ENCODE measurements around the gene RFX2. TPM values are rescaled to one million over a fixed set of nuclear protein-coding genes. Genes with fewer than 3 reads are reported as not detected.

The RFX2 gene
- total RNA-seq, 2 donors from 2014 or later = 14.0 to 14.8 TPM

DNA sequence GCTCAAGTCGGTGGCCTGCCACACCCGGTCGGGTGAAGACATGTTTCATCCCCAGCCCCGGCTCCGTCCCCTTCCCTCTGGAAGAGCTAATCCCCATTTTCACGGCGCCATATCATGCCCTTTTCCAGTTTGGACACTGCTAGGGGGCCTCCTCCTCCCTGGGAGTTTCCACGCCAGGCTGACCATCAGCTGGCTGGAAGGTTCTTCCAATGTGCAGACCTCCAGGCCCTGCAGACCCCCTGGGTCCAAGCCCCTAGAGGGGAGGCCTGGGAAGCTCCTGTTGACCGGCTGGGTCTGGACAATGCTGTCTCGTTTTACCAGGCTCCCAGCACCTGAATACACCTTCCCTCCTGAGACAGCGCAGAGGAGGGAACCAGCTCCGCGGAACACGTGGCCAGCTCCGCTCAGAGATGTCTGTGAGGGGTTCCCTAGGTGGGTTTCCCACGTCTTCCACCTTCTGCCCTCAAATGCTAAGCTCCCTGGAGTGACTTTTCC, 87.7 kb downstream of the RFX2 start:
- DNase-seq (no peak), ATAC-seq (no peak)
- Histone ChIP-seq H3K36me3 (replicated peaks in 1 of 2; ENCODE audit: insufficient read depth in 1 of 2, low read depth in 2 of 2) (no peaks in the 10 kb centered on the region), H3K4me1 (peaks cover 30% of the 10 kb centered on the region), H3K27me3 (no peaks in the 10 kb centered on the region), H3K9me3 (no peaks in the 10 kb centered on the region), H3K4me3 (no peak overlapping the region), H3K27ac (no peak overlapping the region)
- intact Hi-C loops (cut with DNase I) = no loop called here
- WGBS, 2 donors = 65 to 69% methylated on average over 14 to 16 of the region's 16 CpGs
- TF ChIP-seq, protein P1, sequence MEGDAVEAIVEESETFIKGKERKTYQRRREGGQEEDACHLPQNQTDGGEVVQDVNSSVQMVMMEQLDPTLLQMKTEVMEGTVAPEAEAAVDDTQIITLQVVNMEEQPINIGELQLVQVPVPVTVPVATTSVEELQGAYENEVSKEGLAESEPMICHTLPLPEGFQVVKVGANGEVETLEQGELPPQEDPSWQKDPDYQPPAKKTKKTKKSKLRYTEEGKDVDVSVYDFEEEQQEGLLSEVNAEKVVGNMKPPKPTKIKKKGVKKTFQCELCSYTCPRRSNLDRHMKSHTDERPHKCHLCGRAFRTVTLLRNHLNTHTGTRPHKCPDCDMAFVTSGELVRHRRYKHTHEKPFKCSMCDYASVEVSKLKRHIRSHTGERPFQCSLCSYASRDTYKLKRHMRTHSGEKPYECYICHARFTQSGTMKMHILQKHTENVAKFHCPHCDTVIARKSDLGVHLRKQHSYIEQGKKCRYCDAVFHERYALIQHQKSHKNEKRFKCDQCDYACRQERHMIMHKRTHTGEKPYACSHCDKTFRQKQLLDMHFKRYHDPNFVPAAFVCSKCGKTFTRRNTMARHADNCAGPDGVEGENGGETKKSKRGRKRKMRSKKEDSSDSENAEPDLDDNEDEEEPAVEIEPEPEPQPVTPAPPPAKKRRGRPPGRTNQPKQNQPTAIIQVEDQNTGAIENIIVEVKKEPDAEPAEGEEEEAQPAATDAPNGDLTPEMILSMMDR (IDR thresholded peaks at IDR 0.05) = no peak

DNA sequence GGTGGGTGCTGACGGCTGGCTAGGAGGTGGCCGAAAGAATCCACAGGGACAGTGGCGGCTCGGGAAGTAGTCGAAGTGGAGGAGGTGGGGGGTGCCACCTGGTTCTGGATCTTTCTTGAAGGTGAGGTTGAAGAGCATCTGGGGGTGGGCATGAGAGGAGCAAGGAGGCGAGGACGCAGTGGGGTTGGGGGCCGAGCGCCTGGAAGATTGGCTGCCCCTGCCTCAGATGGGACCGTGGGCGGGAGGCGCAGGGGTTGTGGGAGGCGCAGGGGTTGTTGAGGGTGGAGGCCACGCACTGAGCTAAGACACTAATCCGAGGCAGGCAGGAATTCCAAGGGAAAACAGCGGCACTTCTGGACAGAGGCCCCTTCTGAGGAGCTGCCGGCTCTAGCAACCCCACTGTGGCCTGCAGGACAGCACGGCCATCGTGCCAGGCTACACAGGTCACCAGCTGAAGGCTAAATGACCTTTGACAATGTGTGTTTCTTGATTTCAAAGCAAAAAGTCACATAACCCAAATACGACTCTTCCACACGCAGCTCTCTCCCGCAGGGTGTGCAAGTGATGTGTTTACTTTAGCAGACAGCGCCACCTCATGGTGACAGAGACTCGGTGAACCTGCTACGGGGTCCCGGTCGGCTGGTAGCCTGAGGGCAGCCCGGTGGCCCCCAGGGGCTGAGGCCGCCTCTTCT, 88.3 kb downstream of the RFX2 start:
- TF ChIP-seq, protein P1 (IDR thresholded peaks at IDR 0.05) = peak; percentile 60 to 88 (median 82)
- no peak for TF ChIP-seq POLR2A (IDR thresholded peaks at IDR 0.05)
- peak; percentile 89 for ATAC-seq
- Histone ChIP-seq H3K27ac (no peak overlapping the region), H3K4me1 (peaks cover 30% of the 10 kb centered on the region), H3K36me3 (replicated peaks in 1 of 2; ENCODE audit: insufficient read depth in 1 of 2, low read depth in 2 of 2) (no peaks in the 10 kb centered on the region), H3K4me3 (no peak overlapping the region), H3K27me3 (no peaks in the 10 kb centered on the region), H3K9me3 (no peaks in the 10 kb centered on the region)
- peak; percentile 88 to 90 (median 88) for DNase-seq
- intact Hi-C loops (cut with DNase I) = no loop called here
- WGBS, 2 donors = 47 to 51% methylated on average over 24 to 29 of the region's 29 CpGs

DNA sequence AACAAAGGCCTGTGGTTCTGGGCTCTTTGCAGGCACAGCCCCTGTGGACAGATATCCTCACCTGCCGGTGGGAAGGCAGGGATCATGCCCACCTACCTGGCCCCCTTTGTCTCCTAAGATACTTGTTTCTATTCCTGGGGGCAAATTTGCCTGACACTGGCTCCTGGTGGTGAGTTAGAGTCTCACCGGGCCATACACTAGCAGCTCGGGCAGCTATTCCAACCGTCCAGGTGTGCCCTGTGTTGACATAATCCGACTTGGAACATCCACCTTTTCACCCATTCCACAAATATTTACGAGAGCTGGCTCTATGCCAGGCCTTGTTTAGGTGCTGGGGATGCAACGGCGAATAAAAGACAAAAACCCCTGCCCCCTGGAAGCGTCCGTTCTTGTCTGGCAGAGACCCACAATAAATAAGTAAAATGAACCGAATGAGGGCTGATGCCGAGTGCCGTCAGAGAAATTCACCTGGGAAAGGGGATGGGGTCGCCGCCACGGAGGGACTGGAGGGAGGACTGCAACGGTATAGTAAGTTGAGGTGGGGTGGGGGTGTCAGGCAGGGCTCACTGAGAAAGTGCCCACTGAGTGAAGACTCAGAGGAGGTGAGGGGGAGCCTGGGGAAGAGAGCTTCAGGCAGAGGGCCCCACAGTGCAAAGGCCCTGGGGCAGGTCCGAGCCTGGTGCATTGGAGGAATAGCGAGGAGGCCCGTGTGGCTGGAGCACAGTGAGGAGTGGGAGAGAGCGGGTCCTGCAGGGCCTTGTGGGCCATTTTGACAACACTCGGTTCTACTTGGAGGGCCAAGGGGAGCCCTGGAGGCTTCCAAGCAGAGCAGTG, 89.1 kb downstream of the RFX2 start:
- no peak for TF ChIP-seq POLR2A (IDR thresholded peaks at IDR 0.05)
- TF ChIP-seq, protein P1 (IDR thresholded peaks at IDR 0.05) = peak in 3 of 7 experiments; percentile 28 to 33 (median 30)
- DNase-seq (peak; percentile 26 to 46 (median 36)), ATAC-seq (no peak)
- 41 to 48% methylated on average over 21 to 22 of the region's 22 CpGs for WGBS, 2 donors
- H3K4me1 ChIP-seq = peaks cover 30% of the 10 kb centered on the region
- no peaks in the 10 kb centered on the region for H3K27me3 ChIP-seq
- intact Hi-C loops (cut with DNase I) = no loop called here
- H3K9me3 ChIP-seq = no peaks in the 10 kb centered on the region
- H3K4me3 ChIP-seq = no peak overlapping the region
- H3K36me3 ChIP-seq (replicated peaks in 1 of 2; ENCODE audit: insufficient read depth in 1 of 2, low read depth in 2 of 2) = no peaks in the 10 kb centered on the region
- peak overlapping the region in 1 of 4 donors; percentile 25 for H3K27ac ChIP-seq

DNA sequence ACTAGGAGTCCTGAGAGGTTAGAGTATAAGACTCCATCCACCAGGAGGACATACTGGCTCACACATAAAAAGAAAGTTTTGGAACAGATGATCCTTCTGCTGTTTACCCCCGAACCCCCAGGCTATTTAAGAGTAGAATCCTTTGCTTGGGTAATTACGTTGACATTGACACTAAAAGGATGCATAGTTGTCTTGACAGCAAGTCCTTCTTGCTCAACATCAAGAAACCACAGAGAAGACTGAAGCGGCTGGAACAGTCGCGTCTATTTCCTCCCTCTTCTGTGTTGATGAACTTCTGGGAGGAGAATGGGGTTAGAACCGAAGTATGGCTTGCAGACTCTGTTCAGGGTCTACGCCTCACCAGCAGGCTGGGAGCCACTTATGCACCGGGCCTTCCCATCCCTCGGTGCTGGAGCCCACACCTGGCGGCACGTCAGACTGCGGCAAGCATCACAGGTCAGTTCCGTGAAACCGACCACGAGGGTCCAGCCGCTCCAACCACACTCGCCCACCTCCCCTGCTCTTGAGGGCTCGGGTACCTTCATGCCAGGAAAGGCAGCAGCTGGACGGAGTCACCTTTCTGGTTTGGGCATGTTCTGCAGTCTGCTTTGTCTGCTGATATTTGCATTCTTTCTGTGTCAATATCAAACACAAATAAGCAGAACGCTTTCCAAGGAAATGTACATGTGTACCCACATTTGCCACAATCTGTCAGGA, 90.0 kb downstream of the RFX2 start:
- ATAC-seq = peak; percentile 46
- Histone ChIP-seq H3K4me3 (no peak overlapping the region), H3K36me3 (replicated peaks in 1 of 2; ENCODE audit: insufficient read depth in 1 of 2, low read depth in 2 of 2) (no peaks in the 10 kb centered on the region), H3K9me3 (no peaks in the 10 kb centered on the region), H3K27ac (peak overlapping the region in 1 of 4 donors; percentile 25), H3K4me1 (peaks cover 30% of the 10 kb centered on the region), H3K27me3 (no peaks in the 10 kb centered on the region)
- peak; percentile 43 to 62 (median 54) for DNase-seq
- 37 to 73% methylated on average over 8 to 20 of the region's 20 CpGs for WGBS, 2 donors
- intact Hi-C loops (cut with DNase I) = no loop called here
- TF ChIP-seq, protein P1 (IDR thresholded peaks at IDR 0.05) = no peak
- no peak for TF ChIP-seq POLR2A (IDR thresholded peaks at IDR 0.05)

Measured in body of pancreas (tissue), 4 donors.